Heart right ventricle (tissue), 16 donors: ENCODE data around the gene AGPAT3. TPM values are rescaled to one million over a fixed set of nuclear protein-coding genes. Genes with fewer than 3 reads are reported as not detected.
A peak's percentile ranks its signal among the peaks of the same experiment; 100 is the strongest.

Source experiments
- ATAC-seq, 8 donors: fragments of 200-7000 bp; cut with Tn5 transposase; one replicate each; pipeline ENCODE4 v1.9.1; 2020; ENCODE audit warnings: mild to moderate bottlenecking in 8 of 8, moderate library complexity in 8 of 8, moderate number of reproducible peaks in 1 of 8
- DNase-seq, 2 donors: peaks; one replicate each; pipeline ENCODE4 v3.0.0-alpha.2; 2020
- H3K27ac ChIP-seq, 10 donors: fragments of 200-600 bp; sonication (generic) in 2 of 10; one replicate each; pipeline versions ENCODE4 v1.5.0 to v1.8.0; 2020 to 2022; ENCODE audit warnings: mild to moderate bottlenecking in 3 of 10
- H3K27me3 ChIP-seq, 7 donors: fragments of 200-600 bp; one replicate each; pipeline ENCODE4 v1.8.0; 2021 to 2022; ENCODE audit warnings: mild to moderate bottlenecking in 2 of 7
- H3K36me3 ChIP-seq, 9 donors: fragments of 200-600 bp; sonication (generic) in 1 of 9; one replicate each; pipeline versions ENCODE4 v1.5.0 to v1.8.0; 2020 to 2022; ENCODE audit warnings: mild to moderate bottlenecking in 2 of 9
- H3K4me1 ChIP-seq, 9 donors: fragments of 200-600 bp; sonication (generic) in 1 of 9; one replicate each; pipeline versions ENCODE4 v1.5.0 to v1.8.0; 2020 to 2022; ENCODE audit warnings: mild to moderate bottlenecking in 4 of 9
- H3K4me3 ChIP-seq, 10 donors: fragments of 200-600 bp; sonication (generic) in 2 of 10; one replicate each; pipeline versions ENCODE4 v1.5.0 to v1.8.0; 2020 to 2022; ENCODE audit warnings: mild to moderate bottlenecking in 7 of 10, moderate library complexity in 2 of 10
- H3K9me3 ChIP-seq, 11 donors: fragments of 200-600 bp in 10 of 11; sonication (generic) in 2 of 11; one replicate each; pipeline versions ENCODE4 v1.5.0 to v1.8.0; 2013 to 2022; ENCODE audit warnings: mild to moderate bottlenecking in 2 of 11, control low read depth in 1 of 11, moderate library complexity in 1 of 11
- CTCF ChIP-seq, 9 donors: fragments of 200-600 bp; sonication (generic) in 2 of 9; IDR thresholded peaks; one replicate each; pipeline versions ENCODE4 v1.5.0 to v1.8.0; 2021 to 2022; ENCODE audit warnings: antibody characterized with exemption in 9 of 9, mild to moderate bottlenecking in 5 of 9, moderate library complexity in 1 of 9
- WGBS, 2 donors: extraction: QIAGEN DNeasy Blood & Tissue Kit; methylation state at CpG; one replicate each; pipeline ENCODE4 v1.1.7; 2013; ENCODE audit warnings: inconsistent platforms in 1 of 2; 5-methylcytosine and 5-hydroxymethylcytosine counted together
- intact Hi-C, 10 donors: fragments of 100-400 bp; cut with DNase I; formaldehyde crosslinking; loops; one replicate each; pipeline versions ENCODE4 v1.11.1 to v1.14.2; 2022
- polyA plus RNA-seq, 2 donors: library from polyadenylated mRNA; stranded (reverse); fragments of 200-250 nt; gene quantifications; one replicate each; pipeline ENCODE4 v1.2.3, GENCODE V29; 2013
- total RNA-seq, 10 donors: library from RNA; stranded (reverse); fragmentation: NEBNext Ultra II Directional in 3 of 10; extraction: Animal tissue kit (Norgen Biotek cat#: 25700) in 3 of 10; gene quantifications; one replicate each; pipeline versions ENCODE4 v1.2.1 to v1.2.4, GENCODE V29; 2021 to 2023
- donor health status: Arrhythmogenic right ventricular cardiomyopathy.
- donor health status: ischemic (EF 13 %, LVEDD 7.1; RV severe dilation, severe dysfunction).
- donor health status: healthy with polysubstance abuse.
- donor health status: DM: no; HTN: yes; CAD: no.
- donor health status: DM: no; HTN: no; CAD: no.
- donor health status: ischemic (EF 25% LVEDD 6.9; RV normal size, moderate dysfunction).
- donor health status: ischemic (EF 25% LVEDD 5.7; RV mildly dilated, moderate dysfunction).
- donor health status: healthy.
- donor health status: DM: yes; HTN: yes; CAD: no.
- donor health status: Ischemic cardiomyopathy.
- donor health status: ischemic (EF 35%, LVEDD 5.7; RV mildly dilated, moderate dysfunction).
- donor health status: nonischemic (EF 11% LVEDD 7.7; RV severe dilation, severe dysfunction).
- donor health status: DM: yes; HTN: yes; CAD: no.
- donor health status: PGD.
- donor health status: ischemic (EF 29% LVEDD 5.4; RV normal size, mild dysfunction).
- donor health status: nonischemic (EF 23%, LVEDD 6.1; RV moderate dilation, normal function).

AGPAT3 gene
- total and polyA plus RNA-seq, 12 donors = 19.7 to 110 (median 65.6) TPM

GRCh38 chr21:43865540-43866259 lies 677 bp downstream of the AGPAT3 start:
- peak; percentile 46 to 69 (median 55) for ATAC-seq
- peaks cover 10 to 62% (median 45%) of the 10 kb centered on the region in 9 donors for H3K4me1 ChIP-seq
- H3K9me3 ChIP-seq = no peaks in the 10 kb centered on the region
- H3K27ac ChIP-seq = peak overlapping the region; percentile 76 to 97 (median 94)
- TF ChIP-seq CTCF (IDR thresholded peaks at IDR 0.05) = no peak
- peaks cover 0 to 17% (median 0%) of the 10 kb centered on the region in 9 donors for H3K36me3 ChIP-seq
- H3K4me3 ChIP-seq = peak overlapping the region; percentile 58 to 94 (median 85)
- H3K27me3 ChIP-seq = no peaks in the 10 kb centered on the region
- intact Hi-C loops = loop anchor here in 9 of 10 donors (5.0 to 10.0 kb wide), 9 partner anchors 37 to 141 kb away; no protein-coding TSS in a partner anchor
- peak; percentile 47 to 60 for DNase-seq
- 0 to 1% methylated on average over 44 to 57 of the region's 59 CpGs for WGBS, 2 donors

GRCh38 chr21:43866260-43866629 lies 1.2 kb downstream of the AGPAT3 start:
- peak in 7 of 8 donors; percentile 39 to 80 (median 65) for ATAC-seq
- peaks cover 9 to 62% (median 42%) of the 10 kb centered on the region in 9 donors for H3K4me1 ChIP-seq
- DNase-seq = peak; percentile 55 to 58
- 1% methylated on average over 16 of the region's 16 CpGs for WGBS, 2 donors
- no peaks in the 10 kb centered on the region for H3K9me3 ChIP-seq
- peaks cover 0 to 17% (median 0%) of the 10 kb centered on the region in 9 donors for H3K36me3 ChIP-seq
- H3K4me3 ChIP-seq = peak overlapping the region; percentile 58 to 94 (median 85)
- TF ChIP-seq CTCF (IDR thresholded peaks at IDR 0.05) = no peak
- H3K27ac ChIP-seq = peak overlapping the region; percentile 76 to 97 (median 94)
- H3K27me3 ChIP-seq = no peaks in the 10 kb centered on the region
- intact Hi-C loops = loop anchor here in 9 of 10 donors (5.0 to 10.0 kb wide), 9 partner anchors 36 to 141 kb away; no protein-coding TSS in a partner anchor

GRCh38 chr21:43866659-43867331 lies 1.8 kb downstream of the AGPAT3 start:
- WGBS, 2 donors = 64 to 76% methylated on average over 24 of the region's 24 CpGs
- H3K9me3 ChIP-seq = no peaks in the 10 kb centered on the region
- H3K4me1 ChIP-seq = peaks cover 9 to 64% (median 44%) of the 10 kb centered on the region in 9 donors
- TF ChIP-seq CTCF (IDR thresholded peaks at IDR 0.05) = no peak
- H3K27me3 ChIP-seq = no peaks in the 10 kb centered on the region
- intact Hi-C loops = loop anchor here in 9 of 10 donors (5.0 to 10.0 kb wide), 9 partner anchors 36 to 142 kb away; no protein-coding TSS in a partner anchor
- peak overlapping the region; percentile 58 to 94 (median 85) for H3K4me3 ChIP-seq
- no peak for DNase-seq
- ATAC-seq = peak in 7 of 8 donors; percentile 8 to 47 (median 20)
- H3K36me3 ChIP-seq = peaks cover 0 to 17% (median 0%) of the 10 kb centered on the region in 9 donors
- peak overlapping the region in 9 of 10 donors; percentile 91 to 97 (median 95) for H3K27ac ChIP-seq

GRCh38 chr21:43867332-43867703 lies 2.3 kb downstream of the AGPAT3 start:
- WGBS, 2 donors = 72 to 76% methylated on average over 6 of the region's 6 CpGs
- Histone ChIP-seq H3K27me3 (no peaks in the 10 kb centered on the region), H3K36me3 (peaks cover 0 to 17% (median 0%) of the 10 kb centered on the region in 9 donors), H3K27ac (peak overlapping the region in 6 of 10 donors; percentile 4 to 97 (median 93)), H3K4me3 (peak overlapping the region in 1 of 10 donors; percentile 89), H3K4me1 (peaks cover 9 to 64% (median 49%) of the 10 kb centered on the region in 9 donors), H3K9me3 (no peaks in the 10 kb centered on the region)
- ATAC-seq = no peak
- no peak for TF ChIP-seq CTCF (IDR thresholded peaks at IDR 0.05)
- DNase-seq = no peak
- intact Hi-C loops = loop anchor here in 9 of 10 donors (5.0 to 10.0 kb wide), 9 partner anchors 35 to 143 kb away; no protein-coding TSS in a partner anchor
